Stimulated activated CD8-positive, alpha-beta memory T cell treated with anti-CD3 and anti-CD28 coated beads, Interleukin-15, amount 100 ng/mL, for 1 hour (primary cell): ENCODE results near the gene OIP5.
"Not testable (repeated sequence)": the region's sequence is repeated elsewhere in the genome, so short reads cannot be mapped to it uniquely, and the experiment has no call there.

Experiments used
- DNase-seq: peaks from one replicate; pipeline ENCODE4 v3.0.0-alpha.2; 2020; ENCODE audit warnings: low read depth

OIP5 gene

DNA sequence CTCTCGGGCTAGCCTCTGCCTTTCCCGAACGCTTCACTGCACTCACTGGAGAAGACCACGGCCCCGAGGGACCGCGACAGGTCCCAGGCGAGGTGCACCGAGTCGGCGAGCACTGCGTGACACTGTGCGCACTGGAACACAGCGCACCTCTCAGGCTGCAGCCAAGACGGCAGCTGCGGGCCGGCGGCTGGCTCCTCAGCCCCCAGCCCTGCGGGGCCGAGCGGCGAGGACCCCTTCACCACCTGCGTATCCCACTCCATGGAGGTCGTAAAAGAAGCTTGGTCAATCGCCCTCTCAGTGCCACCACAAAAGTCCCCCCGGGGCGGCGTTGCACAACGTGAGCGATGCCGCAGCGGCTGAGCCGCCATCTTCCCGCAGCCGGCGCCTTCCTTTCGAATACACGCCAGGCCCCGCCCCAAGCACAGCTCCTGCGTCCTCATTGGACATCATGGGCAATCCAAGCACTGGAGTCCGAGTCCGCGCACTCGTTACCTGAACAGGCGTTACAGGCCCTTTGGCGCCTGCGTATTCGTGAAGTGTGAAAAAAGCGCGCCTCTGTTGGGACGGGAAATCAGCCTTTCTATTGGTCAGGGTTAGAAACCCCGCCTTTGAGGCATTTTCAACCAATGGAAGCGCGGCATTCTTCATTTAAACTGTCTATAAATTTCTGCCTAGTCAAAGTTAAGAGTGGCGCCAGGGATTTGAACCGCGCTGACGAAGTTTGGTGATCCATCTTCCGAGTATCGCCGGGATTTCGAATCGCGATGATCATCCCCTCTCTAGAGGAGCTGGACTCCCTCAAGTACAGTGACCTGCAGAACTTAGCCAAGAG is at the start of gene OIP5, which contains the start of gene NUSAP1:
Gene OIP5 (minus strand): TSS at position 398 of the 832 bp plus-strand sequence. CDS start 30 bp downstream, at position 368.
Gene NUSAP1 (plus strand): TSS at position 688 of the 832 bp plus-strand sequence. CDS start 77 bp downstream, at position 765.
- peak; percentile 94 for DNase-seq

GRCh38 chr15:41377978-41378377 is 45.6 kb upstream of the OIP5 start:
- DNase-seq, result no peak

DNA sequence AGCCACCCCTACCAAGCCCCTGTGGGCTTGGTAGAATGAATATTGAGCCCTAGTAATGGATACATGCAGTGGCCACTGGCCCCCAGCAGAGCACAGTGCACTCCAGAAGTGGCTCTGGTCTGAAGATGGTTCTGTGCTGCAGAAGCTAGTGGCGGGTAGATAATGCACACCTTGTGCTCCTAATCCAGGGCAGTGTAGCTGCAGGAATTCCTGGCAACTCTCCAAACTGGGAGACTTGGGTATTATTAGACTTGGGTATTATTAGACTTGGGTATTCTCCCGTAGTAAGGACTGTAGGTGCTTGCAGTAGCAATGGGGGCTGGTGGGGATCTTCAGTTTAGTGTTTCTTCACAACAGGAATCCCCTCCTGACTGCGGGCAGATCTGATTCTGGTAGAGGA is 35.0 kb upstream of the OIP5 start:
- no peak for DNase-seq

DNA sequence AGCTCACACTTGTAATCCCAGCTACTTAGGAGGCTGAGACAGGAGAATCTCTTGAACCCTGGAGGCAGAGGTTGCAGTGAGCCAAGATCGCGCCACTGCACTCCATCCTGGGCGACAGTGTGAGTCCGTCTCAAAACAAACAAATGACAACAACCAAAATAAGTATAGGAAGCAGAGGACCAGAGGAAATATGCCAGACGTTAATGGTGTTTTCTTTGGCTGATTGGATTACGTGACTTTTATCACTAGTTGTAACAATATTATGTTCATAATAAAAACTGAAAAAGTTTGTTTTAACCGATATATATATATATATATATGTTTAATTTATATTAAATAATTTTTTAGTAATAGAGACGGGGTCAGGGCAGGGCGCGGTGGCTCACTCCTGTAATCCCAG is 22.0 kb upstream of the OIP5 start:
- DNase-seq, result no peak

DNA sequence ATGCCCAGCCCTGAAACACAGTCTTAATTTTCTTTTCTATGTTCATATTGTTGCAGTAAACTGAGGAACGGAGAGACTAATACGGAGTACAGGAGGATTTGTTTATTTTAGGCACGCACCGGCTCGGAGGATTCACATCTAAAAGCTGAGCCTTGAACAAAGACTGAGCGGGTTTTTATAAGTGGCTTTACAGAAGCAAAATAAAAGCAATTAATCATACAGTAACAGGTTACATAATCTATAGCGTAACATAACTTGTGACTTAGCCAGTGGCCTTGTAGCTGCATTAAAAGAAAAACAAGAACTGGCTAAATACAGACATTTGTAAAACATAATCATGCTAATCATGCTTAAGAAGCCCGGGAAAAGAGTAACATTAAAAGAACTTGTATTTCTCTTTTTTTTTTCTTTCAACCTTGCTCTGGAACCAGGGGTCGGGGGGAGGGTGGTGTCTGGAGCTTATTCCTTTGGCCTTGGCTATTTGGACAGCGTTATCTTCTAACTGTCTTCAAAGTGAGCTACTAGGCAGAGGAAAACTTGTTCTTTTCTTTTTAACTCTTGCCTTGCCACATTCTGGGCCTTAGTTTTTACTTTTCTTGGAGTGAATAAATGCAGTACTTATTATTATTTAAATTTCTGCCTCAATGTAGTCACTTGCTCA is 17.8 kb upstream of the OIP5 start:
- no peak for DNase-seq

- DNase-seq, result no peak
Observed at GRCh38 chr15:41347236-41347635, 14.8 kb upstream of the OIP5 start.

DNA sequence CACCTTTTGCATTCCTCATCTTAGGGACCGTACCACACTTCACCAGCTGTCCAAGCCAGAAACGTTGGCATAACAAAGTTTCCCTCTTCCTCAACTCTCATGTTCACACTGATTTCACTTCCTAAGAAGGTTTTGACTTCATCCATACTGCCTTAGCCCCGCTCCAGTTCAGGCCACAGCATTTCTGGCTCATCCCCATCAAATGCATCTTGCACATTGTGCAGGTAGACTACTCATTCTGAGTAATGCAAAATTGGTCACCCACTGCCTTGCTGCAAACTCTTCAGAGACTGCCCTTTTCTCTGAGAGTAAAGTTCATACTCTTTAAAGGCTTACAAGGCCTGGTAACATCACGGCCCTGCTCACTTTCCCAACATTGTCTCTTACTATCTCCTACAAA is 9.1 kb upstream of the OIP5 start:
- no peak for DNase-seq

DNA sequence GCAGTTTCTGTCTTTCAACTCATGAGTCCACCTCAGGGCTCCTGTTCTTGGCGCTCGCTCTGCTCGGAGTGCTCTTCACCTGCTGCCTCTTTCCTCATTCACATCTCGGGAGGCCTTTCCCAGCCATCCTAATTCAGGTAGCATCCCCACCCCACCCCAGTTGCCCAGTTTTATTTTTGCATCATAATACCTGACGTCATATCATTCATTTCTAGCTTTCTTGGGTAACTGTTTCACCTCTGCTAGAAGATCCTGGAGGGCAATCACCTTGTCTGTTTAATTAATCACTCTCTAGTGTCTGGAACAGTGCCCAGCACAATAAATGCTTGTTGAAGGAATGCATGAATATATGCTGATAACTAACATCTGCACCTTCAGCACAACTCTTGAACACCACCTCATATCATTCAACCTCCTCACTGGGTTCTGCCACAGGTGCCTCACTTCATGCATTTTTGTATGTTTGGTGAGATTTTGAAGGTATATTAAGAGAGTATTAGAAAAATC is 7.9 kb upstream of the OIP5 start:
- no peak for DNase-seq

- no peak for DNase-seq
Observed at GRCh38 chr15:41337631-41338522, 5.5 kb upstream of the OIP5 start.

DNA sequence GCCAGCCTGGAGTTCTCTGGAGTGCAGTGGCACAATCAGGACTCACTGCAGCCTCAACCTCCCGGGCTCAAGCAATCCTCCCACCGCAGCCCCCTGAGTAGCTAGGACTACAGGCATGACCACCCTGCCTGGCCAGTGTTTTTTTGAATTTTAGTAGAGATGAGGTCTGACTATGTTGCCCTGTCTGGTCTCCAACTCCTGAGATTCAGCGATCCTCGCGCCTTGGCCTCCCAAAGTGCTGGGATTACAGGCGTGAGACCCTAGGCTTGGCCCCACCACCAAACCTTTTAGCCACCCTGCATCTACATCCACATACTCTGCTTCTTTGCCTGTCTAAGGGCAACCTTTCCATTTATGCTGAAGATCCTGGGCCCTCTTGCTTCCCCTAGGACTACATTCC is 4.7 kb upstream of the OIP5 start:
- DNase-seq, result no peak

- no peak for DNase-seq
Observed at GRCh38 chr15:41336549-41336948, 4.2 kb upstream of the OIP5 start.

- no peak for DNase-seq
Observed at GRCh38 chr15:41334293-41335120, 2.1 kb upstream of the OIP5 start.

GRCh38 chr15:41333026-41333562 is 703 bp upstream of the OIP5 start:
- no peak for DNase-seq

DNA sequence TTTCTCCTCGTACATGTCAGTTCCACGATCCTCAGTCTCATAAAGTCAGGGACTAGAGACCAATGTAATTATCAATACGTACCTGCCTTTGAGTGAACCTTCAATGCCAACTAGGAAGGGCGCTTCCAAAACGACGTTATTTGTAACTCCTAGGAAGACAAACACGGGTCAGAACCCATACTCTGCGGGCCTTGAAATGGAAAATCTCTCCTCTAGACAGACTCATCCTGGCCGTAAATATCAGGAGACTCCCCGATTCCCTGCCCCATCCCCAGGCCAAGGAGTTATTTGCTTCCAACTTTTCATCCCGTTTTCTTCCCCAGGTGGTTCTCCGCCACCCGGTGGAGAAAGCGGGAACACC is 578 bp downstream of the OIP5 start:
- DNase-seq, result no peak

DNA sequence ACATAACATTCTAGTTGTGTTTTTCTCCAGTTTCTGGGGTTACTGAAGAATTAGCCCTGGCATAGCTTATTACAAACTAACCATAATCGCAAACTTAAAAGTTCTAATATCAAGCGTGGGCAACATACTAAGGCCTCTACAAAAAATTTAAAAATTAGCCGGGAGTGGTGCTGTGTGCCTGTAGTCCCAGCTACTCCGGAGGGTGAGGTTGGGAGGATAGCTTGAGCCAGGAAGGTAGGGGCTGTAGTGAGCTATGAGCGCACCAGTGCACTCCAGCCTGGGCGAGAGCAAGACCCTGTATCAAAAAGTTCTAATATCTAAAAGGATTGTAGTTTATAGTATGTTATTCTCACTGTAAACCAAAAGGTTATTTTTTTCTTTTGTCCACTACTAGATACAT is 1.1 kb downstream of the OIP5 start:
- DNase-seq, result no peak

- DNase-seq, result no peak
Observed at GRCh38 chr15:41323611-41324010, 8.8 kb downstream of the OIP5 start.

DNA sequence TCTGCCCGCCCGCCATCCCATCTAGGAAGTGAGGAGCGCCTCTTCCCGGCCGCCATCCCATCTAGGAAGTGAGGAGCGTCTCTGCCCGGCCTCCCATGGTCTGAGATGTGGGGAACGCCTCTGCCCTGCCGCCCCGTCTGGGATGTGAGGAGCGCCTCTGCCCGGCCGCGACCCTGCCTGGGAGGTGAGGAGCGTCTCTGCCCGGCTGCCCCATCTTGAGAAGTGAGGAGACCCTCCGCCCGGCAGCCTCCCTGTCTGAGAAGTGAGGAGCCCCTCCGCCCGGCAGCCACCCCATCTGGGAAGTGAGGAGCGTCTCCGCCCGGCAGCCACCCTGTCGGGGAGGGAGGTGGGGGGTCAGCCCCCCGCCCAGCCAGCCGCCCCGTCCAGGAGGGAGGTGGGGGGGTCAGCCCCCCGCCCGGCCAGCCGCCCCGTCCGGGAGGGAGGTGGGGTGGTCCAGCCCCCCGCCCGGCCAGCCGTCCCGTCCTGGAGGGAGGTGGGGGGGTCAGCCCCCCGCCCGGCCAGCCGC is 11.5 kb downstream of the OIP5 start:
- not testable (repeated sequence) for DNase-seq

- DNase-seq, result no peak
Observed at GRCh38 chr15:41309226-41309905, 23.0 kb downstream of the OIP5 start.

- no peak for DNase-seq
Observed at GRCh38 chr15:41307679-41308078, 24.7 kb downstream of the OIP5 start.

DNA sequence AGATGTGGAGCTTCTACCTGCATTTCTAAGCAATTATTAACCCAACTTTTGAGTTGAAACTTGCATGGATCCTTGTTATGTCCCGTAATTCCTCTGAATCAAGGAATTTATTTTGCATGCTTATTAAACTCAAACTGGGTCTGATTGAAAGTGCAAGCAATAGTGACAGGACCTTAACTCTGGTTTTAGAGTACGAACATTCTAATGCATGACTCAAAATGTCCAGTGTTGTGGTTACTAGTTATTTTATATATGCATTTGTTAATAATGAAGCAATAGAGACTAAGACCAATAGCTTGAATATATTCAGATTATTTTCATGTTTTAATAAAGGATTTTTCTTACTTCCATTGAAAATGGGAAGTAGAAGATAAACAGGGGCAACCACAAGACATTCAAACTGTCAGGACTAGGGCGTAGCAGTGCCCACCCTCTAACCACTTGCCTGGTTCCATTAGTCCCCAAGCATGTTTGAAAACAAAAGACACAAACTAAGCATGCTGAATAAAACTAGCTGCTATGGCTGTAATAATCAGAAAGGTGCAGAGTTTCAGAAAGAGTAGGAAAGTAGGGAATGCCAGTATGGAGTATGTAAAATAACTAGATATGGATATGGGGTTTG is 28.1 kb downstream of the OIP5 start:
- no peak for DNase-seq
